GM19328 (cell line): Measurements from ENCODE around the gene IBA57.
A peak's percentile ranks its signal among the peaks of the same experiment; 100 is the strongest.
"Not testable (repeated sequence)": the region's sequence is repeated elsewhere in the genome, so short reads cannot be mapped to it uniquely, and the experiment has no call there.

Experiments
- ATAC-seq: cut with Tn5 transposase; IDR thresholded peaks from one replicate; pipeline ENCODE4 v1.9.1; 2021; ENCODE audit warnings: mild to moderate bottlenecking, moderate library complexity; ENCODE audit not compliant: unreplicated experiment

The IBA57 gene

DNA sequence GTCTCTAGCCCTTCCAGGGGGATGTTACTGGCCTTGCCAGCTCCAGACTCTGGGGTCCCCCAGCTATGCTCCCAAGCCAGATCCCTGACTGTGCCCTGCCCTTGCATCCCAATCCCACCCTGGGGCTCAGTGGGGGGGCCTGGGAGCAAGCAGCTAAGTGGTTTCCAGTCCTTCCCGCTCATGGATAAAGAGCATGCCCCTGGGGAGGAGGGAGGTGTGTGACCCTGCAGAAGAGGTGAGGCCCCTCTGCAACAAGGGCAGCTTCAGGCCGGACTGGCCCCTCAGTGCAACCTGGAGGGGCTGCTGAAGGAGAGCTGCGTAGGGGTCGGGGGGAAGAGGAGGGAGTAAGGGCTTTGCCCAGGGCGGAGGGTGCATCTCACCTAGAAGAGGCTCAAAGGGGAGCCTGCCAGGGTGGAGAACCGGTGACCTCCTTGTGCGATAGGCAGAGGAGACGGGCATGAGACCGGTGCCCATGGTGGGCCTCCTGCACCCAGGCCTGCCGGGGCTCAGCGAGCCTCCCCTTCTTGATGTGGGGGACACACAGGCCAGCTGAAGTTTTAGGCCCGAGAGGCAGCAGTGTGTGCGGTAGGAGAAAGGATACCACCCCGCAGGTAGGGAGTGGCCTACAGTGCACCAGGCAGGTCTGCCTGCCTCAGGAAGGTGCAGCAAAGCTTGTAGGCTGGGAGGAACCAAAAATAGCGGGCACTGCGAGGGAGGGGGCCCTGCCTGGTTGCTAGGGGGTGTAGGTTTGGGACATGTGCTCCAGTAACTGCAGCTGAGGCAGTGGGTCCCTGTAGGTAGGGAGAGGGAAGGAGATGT lies 45.3 kb downstream of the IBA57 start:
- ATAC-seq = no peak

DNA sequence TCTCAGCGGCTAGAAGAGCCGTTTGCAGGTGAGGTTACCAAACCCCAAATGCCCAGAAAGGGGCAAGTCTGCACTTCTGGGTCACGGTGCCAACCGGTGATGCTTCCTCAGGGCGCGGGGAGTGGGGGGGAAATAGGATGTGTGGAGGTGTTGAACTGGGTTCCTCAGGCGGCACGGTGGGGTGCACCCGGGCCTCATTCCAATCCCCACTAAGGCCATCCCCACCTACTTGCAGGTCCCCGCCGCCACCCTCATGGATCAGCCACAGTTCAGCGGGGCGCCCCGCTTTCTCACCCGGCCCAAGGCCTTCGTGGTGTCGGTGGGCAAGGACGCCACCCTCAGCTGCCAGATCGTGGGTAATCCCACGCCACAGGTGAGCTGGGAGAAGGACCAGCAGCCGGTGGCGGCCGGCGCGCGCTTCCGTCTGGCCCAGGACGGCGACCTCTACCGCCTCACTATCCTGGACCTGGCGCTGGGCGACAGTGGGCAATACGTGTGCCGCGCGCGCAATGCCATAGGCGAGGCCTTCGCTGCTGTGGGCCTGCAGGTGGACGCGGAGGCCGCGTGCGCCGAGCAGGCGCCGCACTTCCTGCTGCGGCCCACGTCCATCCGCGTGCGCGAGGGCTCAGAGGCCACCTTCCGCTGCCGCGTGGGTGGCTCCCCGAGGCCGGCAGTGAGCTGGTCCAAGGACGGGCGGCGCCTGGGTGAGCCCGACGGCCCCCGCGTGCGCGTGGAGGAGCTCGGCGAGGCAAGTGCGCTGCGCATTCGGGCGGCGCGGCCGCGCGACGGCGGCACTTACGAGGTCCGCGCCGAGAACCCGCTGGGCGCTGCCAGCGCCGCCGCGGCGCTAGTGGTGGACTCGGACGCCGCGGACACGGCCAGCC lies 46.2 kb downstream of the IBA57 start:
- ATAC-seq = no peak

DNA sequence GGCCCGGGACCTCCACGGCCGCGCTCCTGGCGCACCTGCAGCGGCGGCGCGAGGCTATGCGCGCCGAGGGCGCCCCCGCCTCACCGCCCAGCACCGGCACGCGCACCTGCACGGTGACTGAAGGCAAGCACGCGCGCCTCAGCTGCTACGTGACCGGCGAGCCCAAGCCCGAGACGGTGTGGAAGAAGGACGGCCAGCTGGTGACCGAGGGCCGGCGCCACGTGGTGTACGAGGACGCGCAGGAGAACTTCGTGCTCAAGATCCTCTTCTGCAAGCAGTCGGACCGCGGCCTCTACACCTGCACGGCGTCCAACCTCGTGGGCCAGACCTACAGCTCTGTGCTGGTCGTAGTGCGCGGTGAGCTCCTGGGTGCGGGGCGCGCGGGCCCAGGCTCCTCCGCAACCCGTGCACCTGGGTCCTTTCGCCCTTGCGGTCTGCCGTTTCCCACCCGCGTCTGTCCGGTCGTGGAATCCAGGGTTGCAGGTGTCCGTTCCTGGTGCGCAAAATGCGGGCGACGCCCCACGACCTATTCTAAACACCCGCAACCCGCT lies 46.9 kb downstream of the IBA57 start:
- no peak for ATAC-seq

DNA sequence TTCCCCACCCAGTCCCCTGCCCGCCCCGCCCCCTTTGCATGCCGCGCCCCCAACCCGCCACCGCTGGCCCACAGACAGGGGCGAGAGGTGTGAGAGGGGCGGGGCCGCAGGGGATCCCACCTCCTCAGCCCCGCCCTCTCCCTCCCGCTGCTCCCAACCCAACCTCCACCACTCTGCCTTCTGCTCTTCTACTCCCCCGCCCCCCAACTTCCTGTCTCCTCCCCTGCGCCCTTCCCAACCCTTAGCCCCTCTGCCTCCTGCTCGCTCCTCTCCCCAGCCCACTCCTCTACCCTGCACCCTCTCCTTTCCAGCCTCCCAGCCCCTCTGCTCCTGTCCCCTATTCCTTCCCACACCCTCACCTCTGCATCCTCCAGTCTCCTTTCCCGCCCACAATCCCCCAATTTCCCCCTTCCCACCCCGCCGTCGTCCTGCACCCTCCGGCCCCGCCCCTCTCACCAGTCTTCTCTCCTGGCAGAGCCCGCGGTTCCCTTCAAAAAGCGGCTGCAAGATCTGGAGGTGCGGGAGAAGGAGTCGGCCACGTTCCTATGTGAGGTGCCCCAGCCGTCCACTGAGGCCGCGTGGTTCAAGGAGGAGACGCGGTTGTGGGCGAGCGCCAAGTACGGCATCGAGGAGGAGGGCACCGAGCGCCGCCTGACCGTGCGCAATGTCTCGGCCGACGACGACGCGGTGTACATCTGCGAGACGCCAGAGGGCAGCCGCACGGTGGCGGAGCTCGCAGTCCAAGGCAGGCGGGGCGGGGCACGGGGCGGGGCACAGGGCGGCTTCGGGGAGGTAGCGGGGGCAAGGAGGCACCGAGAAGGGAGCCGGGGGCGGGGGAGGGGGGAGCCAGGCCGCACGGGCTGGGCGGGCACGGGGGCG lies 47.6 kb downstream of the IBA57 start:
- ATAC-seq = peak; percentile 95

DNA sequence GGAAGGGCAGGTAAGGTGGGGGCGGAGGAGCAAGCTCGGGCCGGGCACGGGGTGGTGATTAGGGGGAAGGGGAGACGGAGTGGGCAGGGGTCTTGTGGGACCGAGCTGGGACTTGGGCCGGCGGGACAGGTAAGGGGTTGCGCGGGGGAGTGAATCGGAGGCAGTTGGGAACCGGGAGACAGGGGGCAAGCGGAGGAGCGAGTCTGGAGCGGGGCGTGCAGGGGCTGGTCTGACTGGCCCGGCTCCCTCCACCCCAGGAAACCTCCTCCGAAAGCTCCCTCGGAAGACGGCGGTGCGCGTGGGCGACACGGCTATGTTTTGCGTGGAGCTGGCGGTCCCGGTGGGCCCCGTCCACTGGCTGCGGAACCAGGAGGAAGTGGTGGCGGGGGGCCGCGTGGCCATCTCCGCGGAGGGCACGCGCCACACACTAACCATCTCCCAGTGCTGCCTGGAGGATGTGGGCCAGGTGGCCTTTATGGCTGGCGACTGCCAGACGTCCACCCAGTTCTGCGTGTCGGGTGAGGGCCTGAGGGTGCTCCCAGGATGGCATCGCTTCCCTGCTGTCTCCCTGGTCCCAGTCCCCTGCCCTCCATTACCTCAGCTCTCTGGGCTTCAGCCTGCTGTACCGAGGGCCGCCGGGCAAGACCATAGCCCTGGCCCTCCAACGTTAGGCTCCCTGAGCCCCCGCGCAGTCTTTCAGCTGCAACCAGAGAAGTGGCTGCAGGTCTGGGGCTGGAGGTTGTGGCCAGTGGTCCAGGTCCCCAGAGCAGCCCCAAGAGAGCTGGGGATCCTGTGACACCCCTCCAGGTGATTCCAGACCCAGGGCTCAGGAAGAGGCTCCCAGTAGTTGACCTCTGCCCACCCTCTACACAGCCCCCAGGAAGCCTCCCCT lies 48.6 kb downstream of the IBA57 start:
- no peak for ATAC-seq

DNA sequence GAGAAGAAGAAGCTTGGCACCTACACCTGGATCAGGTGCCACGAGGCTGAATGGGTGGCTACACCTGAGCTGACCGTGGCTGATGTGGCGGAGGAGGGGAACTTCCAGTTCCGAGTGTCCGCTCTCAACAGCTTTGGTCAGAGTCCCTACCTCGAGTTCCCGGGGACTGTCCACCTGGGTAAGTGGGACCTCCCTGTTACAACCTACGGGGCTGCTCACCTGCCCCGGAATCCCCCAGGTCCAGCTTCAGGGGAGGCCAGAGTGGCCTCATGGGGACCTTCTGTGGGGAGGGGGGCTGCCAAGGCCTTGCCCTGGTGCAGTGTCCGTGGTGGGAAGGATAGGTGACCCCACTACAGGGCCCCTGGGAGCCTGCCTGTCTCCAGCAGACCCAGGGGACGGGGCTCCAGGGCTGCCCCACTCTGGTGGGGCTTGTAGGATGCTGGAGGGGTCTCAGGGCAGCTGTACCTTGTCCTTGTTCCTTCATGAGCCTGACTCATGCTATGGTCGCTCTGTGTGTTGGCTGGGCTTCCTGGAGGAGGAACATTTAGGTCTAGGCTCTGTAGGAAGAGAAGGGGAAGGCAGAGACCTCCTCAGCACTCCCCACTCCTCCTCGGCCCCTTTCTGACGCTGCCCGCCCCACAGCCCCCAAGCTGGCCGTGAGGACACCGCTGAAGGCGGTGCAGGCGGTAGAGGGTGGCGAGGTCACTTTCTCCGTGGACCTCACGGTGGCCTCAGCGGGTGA lies 49.5 kb downstream of the IBA57 start:
- no peak for ATAC-seq

DNA sequence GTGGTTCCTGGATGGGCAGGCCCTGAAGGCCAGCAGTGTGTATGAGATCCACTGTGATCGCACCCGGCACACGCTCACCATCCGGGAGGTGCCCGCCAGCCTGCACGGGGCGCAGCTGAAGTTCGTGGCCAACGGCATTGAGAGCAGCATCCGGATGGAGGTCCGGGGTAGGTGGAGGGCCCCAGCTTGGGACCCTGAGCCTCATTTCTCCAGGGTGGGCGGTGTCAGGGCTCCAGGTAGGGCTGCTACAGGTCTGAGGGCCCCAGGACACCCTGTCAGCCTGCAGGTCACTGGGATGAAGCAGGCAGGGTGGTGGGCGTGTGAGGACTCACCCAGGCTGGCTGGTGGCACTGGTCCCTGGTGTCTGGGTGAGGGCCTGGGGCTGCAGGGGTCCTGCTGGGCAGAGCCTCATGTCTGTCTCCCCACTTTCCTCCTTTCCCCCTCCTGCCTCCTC lies 50.1 kb downstream of the IBA57 start:
- no peak for ATAC-seq

DNA sequence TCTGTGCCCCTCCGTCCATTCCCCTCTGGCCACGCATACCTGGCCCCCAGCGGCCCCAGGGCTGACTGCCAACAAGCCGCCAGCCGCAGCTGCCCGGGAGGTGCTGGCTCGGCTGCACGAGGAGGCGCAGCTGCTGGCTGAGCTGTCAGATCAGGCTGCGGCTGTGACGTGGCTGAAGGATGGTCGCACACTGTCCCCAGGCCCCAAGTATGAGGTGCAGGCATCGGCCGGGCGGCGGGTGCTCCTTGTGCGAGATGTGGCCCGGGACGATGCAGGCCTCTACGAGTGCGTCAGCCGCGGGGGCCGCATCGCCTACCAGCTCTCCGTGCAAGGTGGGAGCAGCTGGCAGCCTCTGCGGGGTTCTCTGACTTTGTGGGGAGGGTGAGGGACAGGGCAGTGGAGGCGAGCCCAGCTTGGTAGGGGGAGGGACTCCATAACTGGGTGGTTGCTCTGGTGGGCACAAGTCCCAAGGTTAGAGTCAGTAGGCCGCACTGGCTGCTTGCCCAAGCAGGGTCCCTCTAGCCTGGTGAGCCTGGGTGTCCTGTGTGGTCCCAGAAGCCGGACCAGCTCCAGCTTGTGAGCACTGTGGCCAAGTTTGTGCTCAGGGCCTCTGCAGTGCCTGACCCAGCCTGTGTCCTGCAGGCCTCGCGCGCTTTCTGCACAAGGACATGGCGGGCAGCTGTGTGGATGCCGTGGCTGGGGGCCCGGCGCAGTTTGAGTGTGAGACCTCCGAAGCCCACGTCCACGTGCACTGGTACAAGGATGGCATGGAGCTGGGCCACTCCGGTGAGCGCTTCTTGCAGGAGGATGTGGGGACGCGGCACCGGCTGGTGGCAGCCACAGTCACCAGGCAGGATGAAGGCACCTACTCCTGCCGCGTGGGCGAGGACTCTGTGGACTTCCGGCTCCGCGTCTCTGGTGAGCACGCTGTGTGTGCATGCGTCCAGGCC lies 51.0 kb downstream of the IBA57 start:
- no peak for ATAC-seq

DNA sequence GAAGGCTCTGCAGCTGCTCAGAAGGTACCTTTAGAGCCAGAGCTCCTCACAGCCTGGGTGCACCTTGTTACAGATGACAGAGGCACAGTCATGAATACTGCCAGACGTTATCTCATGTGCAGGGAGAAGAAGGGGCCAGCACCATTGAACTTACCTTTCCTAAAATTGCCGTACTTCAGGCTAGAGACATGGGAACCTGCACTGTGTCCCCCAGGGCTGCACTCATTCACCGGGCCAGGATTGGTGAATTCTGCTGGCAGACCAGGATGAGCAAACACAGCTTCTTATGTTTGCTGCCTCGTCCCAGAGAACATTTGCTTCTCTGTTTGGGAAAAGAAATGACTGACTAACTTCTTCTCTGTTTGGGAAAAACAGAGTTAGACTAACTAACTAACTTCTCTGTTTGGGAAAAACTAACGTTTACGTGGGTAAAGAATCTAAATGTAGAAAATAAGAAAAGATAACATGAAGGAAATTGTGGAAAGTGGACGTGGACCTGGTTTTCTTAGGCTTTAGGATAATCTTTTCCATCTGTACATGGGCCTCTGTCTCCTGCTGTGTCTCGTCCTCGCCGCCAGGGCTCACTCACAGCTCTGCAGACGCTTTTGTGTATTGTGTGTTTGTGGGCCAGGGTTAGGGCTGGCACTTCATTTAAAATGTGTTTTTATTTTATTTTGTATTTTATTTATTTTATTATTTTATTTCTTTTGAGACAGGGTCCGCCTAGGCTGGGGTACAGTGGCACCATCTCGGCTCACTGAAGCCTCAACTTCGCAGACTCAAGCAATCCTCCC lies 52.1 kb downstream of the IBA57 start:
- no peak for ATAC-seq

DNA sequence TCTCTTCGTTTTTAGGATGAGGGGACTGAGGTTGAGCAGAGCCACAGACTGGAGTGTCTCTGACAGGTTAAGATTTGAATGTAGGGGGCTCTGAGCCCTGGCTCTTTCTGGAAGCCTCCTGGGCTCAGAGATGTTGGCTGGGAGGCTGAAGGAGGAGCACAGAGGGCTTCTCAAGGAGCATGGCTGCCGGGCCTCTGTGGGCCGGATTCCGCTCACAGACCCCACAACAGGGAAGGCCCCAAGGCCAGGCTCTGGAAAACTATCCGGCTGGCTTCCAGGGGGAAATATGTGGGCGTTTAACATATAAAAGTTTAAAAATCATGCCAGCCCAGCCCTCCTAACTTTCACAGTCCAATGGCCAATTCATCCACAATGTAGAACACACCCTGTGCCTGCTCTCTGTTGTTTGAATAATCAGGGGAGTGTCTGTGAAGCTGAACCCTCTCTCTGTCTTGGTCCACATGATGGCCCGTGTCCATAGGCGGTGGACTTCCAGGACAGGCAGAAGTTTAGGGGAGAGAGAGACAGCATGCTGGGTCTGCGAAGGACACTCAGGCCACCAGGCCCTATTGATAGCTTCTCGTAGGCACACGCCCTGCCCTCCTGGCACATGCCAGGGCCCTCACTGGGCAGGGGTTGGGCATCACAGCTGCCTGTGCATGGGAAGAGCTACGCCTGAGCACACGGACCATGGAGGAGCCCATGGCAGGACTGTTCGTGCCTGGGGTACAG lies 53.1 kb downstream of the IBA57 start:
- no peak for ATAC-seq

DNA sequence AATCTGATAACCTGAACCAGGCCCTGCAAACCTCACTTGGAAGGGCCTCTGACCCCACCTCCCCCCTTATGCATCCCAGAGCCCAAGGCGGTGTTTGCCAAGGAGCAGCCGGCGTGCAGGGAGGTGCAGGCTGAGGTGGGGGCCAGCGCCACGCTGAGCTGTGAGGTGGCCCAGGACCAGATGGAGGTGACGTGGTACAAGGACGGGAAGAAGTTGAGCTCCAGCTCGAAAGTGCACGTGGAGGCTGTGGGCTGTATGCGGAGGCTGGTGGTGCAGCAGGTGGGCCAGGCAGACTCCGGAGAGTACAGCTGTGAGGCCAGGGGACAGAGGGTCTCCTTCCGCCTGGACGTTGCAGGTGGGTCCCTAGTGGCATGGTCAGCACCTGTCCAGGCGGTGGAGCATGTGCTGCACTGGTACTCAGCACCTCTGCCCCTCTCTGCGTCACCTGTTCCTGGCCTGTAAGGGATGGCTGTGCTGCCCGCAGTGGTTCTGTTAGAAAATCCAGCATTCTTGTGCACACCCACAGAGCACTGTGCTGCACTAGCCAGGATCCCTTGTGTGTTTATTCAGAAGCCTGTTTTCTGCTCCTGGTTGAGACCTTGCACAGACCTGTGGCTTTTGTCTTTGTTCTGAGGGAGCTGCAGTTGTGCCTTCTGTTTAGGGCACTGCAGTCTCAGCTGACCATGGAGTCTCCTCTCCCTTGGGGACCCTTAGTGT lies 53.8 kb downstream of the IBA57 start:
- ATAC-seq = no peak

DNA sequence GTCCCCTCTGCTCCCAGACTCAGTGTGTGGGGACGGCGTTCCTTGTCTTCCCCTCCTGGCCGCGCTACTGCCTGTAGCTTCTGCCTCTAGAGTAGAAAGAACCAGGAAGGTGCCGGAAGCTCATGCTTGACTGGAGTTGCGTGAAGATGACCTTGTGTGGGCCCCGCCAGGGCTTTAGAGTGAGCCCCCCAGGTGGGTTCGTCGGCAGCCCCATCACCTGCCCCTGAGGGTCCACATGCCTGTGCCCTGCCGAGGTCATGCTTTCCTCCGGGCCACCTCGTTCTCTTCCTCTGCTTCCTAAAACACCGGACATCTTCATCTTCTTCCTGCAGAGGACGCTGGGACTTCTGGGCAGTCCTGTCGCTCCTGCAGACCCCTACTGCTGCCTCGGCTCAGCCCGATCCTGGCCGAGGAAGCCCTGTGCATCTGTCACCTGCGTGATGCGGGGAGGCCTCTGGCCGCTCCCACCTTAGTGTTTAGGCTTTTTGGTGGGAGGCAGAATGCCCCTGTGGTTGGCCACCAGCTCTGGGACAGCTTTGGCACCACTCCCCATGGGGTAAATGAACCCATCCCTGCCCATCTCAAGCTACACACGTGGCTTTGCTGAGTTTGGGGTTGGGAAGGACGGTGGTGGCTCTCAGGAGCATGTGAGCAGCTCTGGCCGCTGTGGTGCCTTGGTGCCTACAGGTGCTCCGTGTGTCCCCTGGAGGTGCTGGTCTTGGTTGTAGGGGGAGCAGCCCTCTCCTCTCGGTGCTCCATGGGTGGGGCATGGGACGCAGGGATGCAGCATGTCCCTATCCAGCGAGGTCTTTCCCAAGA lies 54.6 kb downstream of the IBA57 start:
- no peak for ATAC-seq

DNA sequence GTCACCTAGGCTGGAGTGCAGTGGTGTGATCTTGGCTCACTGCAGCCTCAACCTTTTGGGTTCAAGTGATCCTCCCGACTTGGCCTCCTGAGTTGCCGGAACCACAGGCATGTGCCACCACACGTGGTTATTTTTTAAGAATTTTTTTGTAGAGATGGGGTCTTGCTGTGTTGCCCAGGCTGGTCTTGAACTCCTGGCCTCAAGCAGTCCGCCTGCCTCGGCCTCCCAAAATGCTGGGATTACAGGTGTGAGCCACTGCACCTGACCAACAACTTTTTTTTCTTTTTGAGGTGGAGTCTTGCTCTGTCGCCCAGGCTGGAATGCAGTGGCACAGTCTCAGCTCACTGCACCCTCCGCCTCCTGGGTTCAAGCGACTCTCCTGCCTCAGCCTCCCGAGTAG lies 55.5 kb downstream of the IBA57 start:
- not testable (repeated sequence) for ATAC-seq

DNA sequence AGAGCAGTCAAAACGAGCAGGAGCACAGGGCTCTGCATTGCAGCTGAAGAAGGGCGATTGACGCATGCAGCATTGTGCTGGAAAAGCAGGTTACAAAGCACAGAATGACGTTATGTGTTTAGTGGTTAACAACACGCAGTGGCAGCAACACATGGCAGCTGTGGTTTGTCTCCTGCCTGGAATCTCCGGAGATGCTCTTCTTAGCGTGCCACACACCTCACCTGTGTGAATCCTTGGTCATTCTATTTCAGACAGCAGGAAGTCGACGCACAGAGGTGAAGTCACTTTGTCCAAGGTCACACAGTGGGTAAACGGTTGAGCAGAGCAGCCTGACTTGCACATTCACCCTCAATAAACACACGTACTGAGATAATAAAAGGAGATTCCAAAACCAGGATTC lies 56.9 kb downstream of the IBA57 start:
- no peak for ATAC-seq
